GM10266 (cell line): ENCODE measurements around the gene MIF4GD.
"Not testable (repeated sequence)": the region's sequence is repeated elsewhere in the genome, so short reads cannot be mapped to it uniquely, and the experiment has no call there.

Source experiments
- DNase-seq: peaks from one replicate; pipeline ENCODE4 v3.0.0; 2012; ENCODE audit errors: extremely low spot score
- CTCF ChIP-seq: IDR thresholded peaks from 2 replicates; pipeline ENCODE4 v1.5.1; 2012; ENCODE audit warnings: mild to moderate bottlenecking, low read depth; ENCODE audit not compliant: control insufficient read depth, insufficient read depth; ENCODE audit errors: missing control alignments

Gene MIF4GD

GRCh38 chr17:75295201-75296158, 24.4 kb upstream of the MIF4GD start:
- no peak for TF ChIP-seq CTCF
- peak; percentile 70 for DNase-seq

GRCh38 chr17:75292810-75293448, 21.9 kb upstream of the MIF4GD start:
- DNase-seq: not testable (repeated sequence)

GRCh38 chr17:75289832-75290337, 18.9 kb upstream of the MIF4GD start:
- peak; percentile 62 for TF ChIP-seq CTCF

GRCh38 chr17:75289115-75289831, 18.2 kb upstream of the MIF4GD start, which contains the start of gene SLC25A19:
Gene SLC25A19 (minus strand): TSS chr17:75289433. CDS start chr17:75286764, 2,669 bp downstream.
- peak; percentile 62 for TF ChIP-seq CTCF
- peak; percentile 92 for DNase-seq

More at GRCh38 chr17:75289832-75290337, 18.9 kb upstream of the MIF4GD start:
- DNase-seq: peak; percentile 14

GRCh38 chr17:75288770-75289114, 17.7 kb upstream of the MIF4GD start:
- no peak for TF ChIP-seq CTCF
- no peak for DNase-seq

- no peak for TF ChIP-seq CTCF
- no peak for DNase-seq
These were observed 17.3 kb upstream of the MIF4GD start for GRCh38 chr17:75288359-75288758.

- no peak for TF ChIP-seq CTCF
- DNase-seq: no peak
These were observed 16.2 kb upstream of the MIF4GD start for GRCh38 chr17:75287221-75287620.
